IPS DF 6.9 (cell line): ENCODE measurements around the gene RLBP1.

Experiments used
- DNase-seq: peaks from one replicate; pipeline ENCODE4 v3.0.0-alpha.2; 2013; ENCODE audit warnings: low read depth, low spot score
- H3K27ac ChIP-seq: one replicate; pipeline ENCODE4 v1.5.1; 2013; ENCODE audit warnings: low read length, control low read depth
- H3K27me3 ChIP-seq: 2 replicates; pipeline ENCODE4 v1.6.1; 2013; ENCODE audit warnings: mild to moderate bottlenecking, low read length; ENCODE audit not compliant: control insufficient read depth, insufficient read depth
- H3K36me3 ChIP-seq: 2 replicates; pipeline ENCODE4 v1.6.1; 2013; ENCODE audit warnings: low read length; ENCODE audit not compliant: control insufficient read depth, insufficient read depth
- H3K4me1 ChIP-seq: 2 replicates; pipeline ENCODE4 v1.6.1; 2013; ENCODE audit warnings: low read length; ENCODE audit not compliant: control insufficient read depth, insufficient read depth
- H3K4me3 ChIP-seq: 2 replicates; pipeline ENCODE4 v1.5.1; 2013; ENCODE audit warnings: mild to moderate bottlenecking, low read length
- H3K9me3 ChIP-seq: 2 replicates; pipeline ENCODE4 v1.6.1; 2013; ENCODE audit warnings: low read length, inconsistent platforms; ENCODE audit not compliant: control insufficient read depth, insufficient read depth
- WGBS: extraction: QIAGEN DNeasy Blood & Tissue Kit; methylation state at CpG from one replicate; pipeline ENCODE4 v1.1.7; 2013; ENCODE audit warnings: mixed read lengths, missing lambda C conversion rate; ENCODE audit not compliant: insufficient read length, insufficient coverage; 5-methylcytosine and 5-hydroxymethylcytosine counted together

RLBP1 gene

GRCh38 chr15:89167267-89168176 is 53.9 kb downstream of the RLBP1 start:
- Histone ChIP-seq H3K9me3 (no peaks in the 10 kb centered on the region), H3K36me3 (no peaks in the 10 kb centered on the region), H3K27ac (no peak overlapping the region), H3K27me3 (no peaks in the 10 kb centered on the region), H3K4me3 (no peak overlapping the region), H3K4me1 (peaks cover 3% of the 10 kb centered on the region; the same call in 1 of the 2 replicates)
- DNase-seq, result no peak
- no CpG with 5 or more reads among the region's 7 CpGs for WGBS

DNA sequence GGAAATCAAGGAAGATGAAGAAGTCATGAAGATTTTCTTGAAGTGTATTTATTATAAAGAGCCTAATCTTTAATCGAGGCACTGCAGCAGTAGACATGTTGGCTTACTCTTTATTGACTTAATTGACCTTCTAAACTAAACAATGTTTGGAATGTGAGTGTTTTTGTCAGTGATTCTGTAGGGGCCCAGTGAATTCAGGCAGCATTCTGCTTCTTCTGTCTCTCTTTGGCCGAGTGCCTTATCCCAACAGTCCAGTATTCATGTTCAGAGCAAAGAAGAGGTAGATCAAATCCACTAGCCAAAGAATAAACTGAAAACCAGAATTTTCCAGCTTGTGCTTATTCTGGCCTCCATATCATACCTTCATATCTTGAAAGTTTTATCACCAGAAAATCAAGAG is 55.7 kb downstream of the RLBP1 start:
- Histone ChIP-seq H3K27me3 (no peaks in the 10 kb centered on the region), H3K9me3 (no peaks in the 10 kb centered on the region), H3K36me3 (no peaks in the 10 kb centered on the region), H3K4me3 (no peak overlapping the region), H3K27ac (no peak overlapping the region), H3K4me1 (peaks cover 3% of the 10 kb centered on the region; the same call in 1 of the 2 replicates)
- DNase-seq, result no peak
- no CpG with 5 or more reads among the region's 2 CpGs for WGBS

- Histone ChIP-seq H3K36me3 (no peaks in the 10 kb centered on the region), H3K4me3 (no peak overlapping the region), H3K4me1 (peaks cover 3% of the 10 kb centered on the region; the same call in 1 of the 2 replicates), H3K27ac (no peak overlapping the region), H3K9me3 (no peaks in the 10 kb centered on the region), H3K27me3 (no peaks in the 10 kb centered on the region)
- no CpG with 5 or more reads among the region's 7 CpGs for WGBS
- no peak for DNase-seq
Measured at GRCh38 chr15:89164712-89165211, 56.6 kb downstream of the RLBP1 start.

DNA sequence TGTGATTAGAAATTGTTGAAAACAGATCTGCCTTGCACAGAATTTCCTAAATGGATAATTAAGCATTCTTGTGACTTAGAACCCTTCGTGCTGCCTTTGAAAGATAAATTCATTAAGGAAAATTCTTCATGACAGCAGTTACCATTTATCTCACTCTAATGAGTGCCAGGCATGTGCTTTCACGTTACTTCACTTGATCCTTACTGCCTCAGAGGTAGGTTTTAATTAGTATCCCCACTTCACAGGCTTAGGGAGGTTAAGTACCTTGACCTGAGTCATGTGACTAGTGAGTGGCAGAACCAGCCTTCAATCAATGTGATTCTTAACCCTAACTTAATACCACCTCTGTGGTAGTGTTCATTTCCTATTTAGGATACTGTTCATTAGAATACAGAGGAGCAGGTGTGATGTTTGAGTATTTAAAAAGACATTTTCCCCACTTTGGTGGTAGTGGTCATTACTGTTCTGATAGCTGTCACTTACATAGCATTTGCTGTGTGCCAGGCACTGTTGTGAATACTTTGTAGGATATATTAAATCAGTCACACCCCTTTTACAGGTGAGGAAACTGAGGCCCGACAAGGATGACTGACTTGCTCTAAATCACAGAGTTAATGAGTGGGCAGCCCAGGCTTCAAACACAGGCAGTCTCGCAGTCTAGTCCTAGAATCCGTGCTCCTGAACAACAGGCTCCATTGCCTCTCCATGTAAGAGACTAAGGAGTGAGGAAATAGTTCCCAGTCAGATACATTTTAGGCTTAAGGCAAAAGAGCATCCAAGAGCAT is 57.9 kb downstream of the RLBP1 start:
- no peak for DNase-seq
- no peaks in the 10 kb centered on the region for H3K9me3 ChIP-seq
- H3K4me3 ChIP-seq, result no peak overlapping the region
- no peaks in the 10 kb centered on the region for H3K36me3 ChIP-seq
- H3K27ac ChIP-seq, result no peak overlapping the region
- H3K4me1 ChIP-seq, result peaks cover 3% of the 10 kb centered on the region; the same call in 1 of the 2 replicates
- WGBS, result no CpG with 5 or more reads among the region's 5 CpGs
- no peaks in the 10 kb centered on the region for H3K27me3 ChIP-seq

- peaks cover 1% of the 10 kb centered on the region; the same call in 1 of the 2 replicates for H3K4me1 ChIP-seq
- no peak overlapping the region for H3K4me3 ChIP-seq
- WGBS, result no CpG with 5 or more reads among the region's 3 CpGs
- no peak overlapping the region for H3K27ac ChIP-seq
- H3K27me3 ChIP-seq, result no peaks in the 10 kb centered on the region
- no peaks in the 10 kb centered on the region for H3K9me3 ChIP-seq
- no peak for DNase-seq
- H3K36me3 ChIP-seq, result no peaks in the 10 kb centered on the region
Measured at GRCh38 chr15:89161666-89162065, 59.7 kb downstream of the RLBP1 start.
